Embryonic facial prominence (tissue), 1 donor: ENCODE data around the gene PNPLA2.

Experiments used
- DNase-seq: peaks from one replicate; pipeline ENCODE4 v3.0.0-alpha.2; 2016; ENCODE audit errors: extremely low spot score

The PNPLA2 gene

DNA sequence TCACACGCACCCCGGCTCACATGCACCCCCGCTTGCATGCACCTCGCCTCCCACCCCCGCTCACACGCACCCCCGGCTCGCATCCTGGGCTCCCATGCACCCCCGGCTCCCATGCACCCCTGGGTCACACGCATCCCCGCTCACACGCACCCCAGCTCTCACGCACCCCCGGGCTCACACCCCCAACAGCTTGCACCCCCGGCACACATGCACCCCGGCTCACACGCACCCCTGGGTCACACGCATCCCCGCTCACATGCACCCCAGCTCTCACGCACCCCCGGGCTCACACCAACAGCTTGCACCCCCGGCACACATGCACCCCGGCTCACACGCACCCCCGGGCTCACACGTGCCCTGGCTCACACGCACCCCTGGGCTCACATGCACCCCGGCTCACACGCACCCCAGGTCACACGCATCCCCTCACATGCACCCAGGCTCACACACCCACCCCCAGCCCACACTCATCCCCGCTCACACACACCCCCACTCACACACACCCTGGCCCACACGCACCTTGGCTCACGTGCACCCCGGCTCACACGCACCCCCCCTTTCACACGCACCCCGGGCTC lies 40.1 kb downstream of the PNPLA2 start:
- no peak for DNase-seq

GRCh38 chr11:859394-860131 lies 40.8 kb downstream of the PNPLA2 start:
- DNase-seq: no peak

- DNase-seq: no peak
Observed at GRCh38 chr11:860234-861104, 41.8 kb downstream of the PNPLA2 start.

GRCh38 chr11:861105-861479 lies 42.4 kb downstream of the PNPLA2 start:
- no peak for DNase-seq

- DNase-seq: no peak
Observed at GRCh38 chr11:862081-862661, 43.5 kb downstream of the PNPLA2 start.

DNA sequence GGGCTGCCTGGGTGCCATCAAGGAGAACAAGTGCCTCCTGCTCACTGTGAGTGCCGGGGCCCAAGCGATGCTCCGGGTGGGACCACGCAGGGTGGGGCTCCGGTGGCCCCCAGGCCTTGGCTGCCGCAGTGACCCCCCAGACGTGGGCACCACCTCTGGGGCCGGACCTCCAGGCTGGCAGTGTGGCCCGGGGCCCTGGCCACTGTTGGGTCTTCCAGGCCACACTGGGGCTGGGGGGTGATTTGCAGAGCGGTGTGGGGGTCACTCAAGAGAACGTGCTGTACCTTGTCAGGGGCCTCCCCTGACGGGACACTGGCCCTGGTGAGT lies 43.9 kb downstream of the PNPLA2 start:
- DNase-seq: no peak

- DNase-seq: no peak
Observed at GRCh38 chr11:863023-863909, 44.6 kb downstream of the PNPLA2 start.

GRCh38 chr11:863910-864827 lies 45.5 kb downstream of the PNPLA2 start:
- DNase-seq: no peak

DNA sequence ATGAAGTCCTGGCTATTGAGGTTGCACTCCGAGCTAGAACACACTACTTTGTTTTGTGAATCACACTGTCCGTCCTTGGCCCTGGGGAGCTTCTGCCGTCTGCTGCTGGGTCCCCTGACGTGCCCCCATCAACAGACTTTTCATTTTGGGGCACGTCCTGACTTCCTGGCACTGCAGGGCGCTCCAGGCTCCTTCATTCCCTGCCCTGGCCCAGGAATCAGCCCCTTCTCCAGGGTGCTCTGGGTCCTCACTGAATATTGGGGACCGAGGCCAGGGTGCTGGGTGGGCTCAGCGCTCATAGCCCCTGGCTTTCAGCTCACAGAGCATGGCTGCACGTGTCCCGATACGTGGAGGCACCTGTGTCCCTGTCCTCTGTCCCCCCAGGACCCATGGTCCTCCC lies 46.2 kb downstream of the PNPLA2 start:
- no peak for DNase-seq

- no peak for DNase-seq
Observed at GRCh38 chr11:865462-866430, 47.0 kb downstream of the PNPLA2 start.

- DNase-seq: no peak
Observed at GRCh38 chr11:866481-866880, 47.8 kb downstream of the PNPLA2 start.

DNA sequence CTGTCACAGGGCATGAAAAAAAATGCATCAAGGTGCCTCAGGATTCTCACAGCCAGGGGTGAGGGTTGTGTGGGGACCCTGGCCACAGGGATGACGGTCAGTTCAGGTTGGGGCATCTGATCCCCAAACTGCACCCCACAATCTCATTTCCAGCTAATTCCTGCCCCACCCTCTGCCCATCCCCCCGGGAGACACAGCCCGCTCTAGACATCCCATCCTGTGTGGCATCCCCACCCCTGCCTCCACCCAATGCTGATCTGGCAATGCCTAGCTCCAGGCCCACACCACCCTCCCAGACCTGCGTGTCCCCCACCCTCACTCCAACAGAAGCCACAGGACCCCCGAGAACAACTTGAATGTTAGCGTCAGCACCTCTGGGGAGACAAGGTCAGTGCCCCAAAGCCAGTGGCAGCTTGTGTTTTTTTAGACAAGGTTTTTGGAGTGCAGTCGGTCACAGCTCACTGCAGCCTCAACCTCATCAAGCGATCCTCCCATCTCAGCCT lies 49.2 kb downstream of the PNPLA2 start:
- no peak for DNase-seq

DNA sequence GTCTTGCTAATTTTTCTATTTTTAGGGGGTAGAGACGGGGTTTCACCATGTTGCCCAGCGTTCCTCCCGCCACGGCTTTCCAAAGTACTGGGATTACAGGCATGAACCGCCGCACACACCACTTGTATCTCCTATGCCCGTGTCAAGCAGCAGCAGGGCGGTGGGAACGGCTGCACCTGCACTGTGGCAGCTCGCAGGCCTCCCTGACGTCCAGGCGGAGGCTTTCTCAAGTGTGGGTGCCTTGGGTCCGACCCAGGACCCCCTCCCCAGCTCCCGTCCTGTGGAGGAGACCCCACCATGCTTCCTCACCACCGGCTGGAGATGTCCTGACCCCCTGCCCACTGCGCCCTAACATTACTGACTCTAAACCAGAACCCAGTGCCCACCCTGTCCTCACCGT lies 49.7 kb downstream of the PNPLA2 start:
- no peak for DNase-seq

GRCh38 chr11:868802-869201 lies 50.1 kb downstream of the PNPLA2 start:
- DNase-seq: no peak

DNA sequence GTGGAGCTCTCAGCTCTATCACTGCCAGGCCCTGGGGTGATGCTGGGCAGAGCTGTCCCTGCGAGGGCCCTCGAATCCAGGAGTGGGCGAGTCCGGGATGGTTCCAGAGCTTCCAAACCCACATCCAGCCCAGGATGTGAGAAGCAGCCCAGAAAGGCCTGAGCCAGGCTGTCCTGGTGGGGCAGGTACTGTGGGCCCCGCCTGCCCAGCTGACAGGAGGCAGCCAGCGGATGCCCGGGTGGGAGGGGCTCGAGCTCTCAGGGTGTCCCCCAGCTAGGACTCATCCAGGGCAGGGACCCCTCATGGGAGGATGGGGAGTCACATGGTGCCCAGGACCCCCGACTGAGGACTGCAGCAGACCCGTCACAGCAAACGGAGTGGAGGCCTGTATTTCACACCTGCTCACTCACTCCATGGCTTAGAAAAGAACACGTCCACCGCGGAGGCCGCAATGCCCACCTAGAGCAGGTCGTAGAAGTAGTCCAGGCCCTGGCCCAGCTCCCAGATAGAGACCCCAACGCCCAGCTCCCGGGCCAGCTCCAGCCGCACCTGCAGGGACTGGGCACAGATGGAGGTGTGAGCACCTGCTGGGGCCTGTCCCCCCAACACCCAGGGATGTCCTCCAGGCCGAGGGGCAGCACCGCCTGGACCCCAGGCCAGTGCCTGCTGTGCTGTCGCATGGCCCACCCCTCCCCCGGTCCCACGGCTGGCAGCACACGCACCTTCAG lies 50.8 kb downstream of the PNPLA2 start:
- DNase-seq: no peak

GRCh38 chr11:870127-870413 lies 51.4 kb downstream of the PNPLA2 start:
- DNase-seq: no peak

DNA sequence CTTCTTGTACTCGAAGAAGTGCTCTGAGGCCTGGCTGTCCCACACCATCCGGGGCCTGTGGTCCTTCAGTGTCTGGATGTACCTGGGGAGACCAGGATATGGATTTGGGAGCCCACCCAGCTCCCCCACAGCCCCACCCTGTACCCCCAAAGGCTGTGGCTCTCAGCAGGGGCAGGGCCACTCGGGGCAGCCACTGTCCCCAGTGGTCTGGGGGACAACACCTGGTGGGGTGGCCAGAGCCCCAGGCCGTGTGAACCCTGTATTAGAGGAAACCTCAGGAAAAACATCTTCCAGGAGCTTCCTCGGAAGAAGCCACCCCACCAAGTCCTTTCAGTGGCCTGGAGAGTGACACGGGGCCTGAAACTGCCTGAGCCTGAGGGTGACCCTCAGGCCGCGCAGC lies 51.7 kb downstream of the PNPLA2 start:
- DNase-seq: no peak

GRCh38 chr11:871472-871871 lies 52.8 kb downstream of the PNPLA2 start:
- DNase-seq: no peak

DNA sequence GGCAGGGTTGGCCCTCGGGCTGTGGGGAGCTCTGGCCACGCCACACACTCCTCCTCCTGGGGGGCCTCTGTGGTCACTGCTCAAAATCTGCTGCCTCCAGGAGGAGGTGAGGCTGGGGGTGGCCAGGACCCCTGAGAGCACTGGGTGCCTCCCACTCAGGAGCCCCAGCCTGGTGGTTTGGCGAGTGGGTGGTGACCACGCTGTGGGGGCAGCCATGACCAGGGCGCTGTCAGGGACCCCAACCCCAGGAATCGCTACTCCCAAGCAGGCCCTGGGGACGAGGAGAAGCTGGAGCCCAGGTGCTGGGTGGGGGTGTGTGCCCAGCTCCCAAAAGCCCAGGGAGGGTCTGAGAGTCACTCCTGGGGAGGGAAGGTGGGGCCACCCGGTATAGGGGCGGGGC lies 54.1 kb downstream of the PNPLA2 start:
- no peak for DNase-seq
